Right lobe of liver (tissue), 6 donors: ENCODE results near the gene AP5B1. TPM values are rescaled to one million over a fixed set of nuclear protein-coding genes. Genes with fewer than 3 reads are reported as not detected.

Experiments used
- ATAC-seq, 4 donors: fragments of 200-7000 bp; cut with Tn5 transposase; one replicate each; pipeline ENCODE4 v1.9.1; 2020; ENCODE audit warnings: mild to moderate bottlenecking in 4 of 4, moderate library complexity in 4 of 4
- DNase-seq, 3 donors: peaks; one replicate each; pipeline ENCODE4 v3.0.0-alpha.2; 2020
- H3K27ac ChIP-seq, 3 donors: fragments of 200-600 bp; one replicate each; pipeline ENCODE4 v1.8.0; 2022
- H3K27me3 ChIP-seq, 2 donors: fragments of 200-600 bp; one replicate each; pipeline ENCODE4 v1.8.0; 2022
- H3K36me3 ChIP-seq, 4 donors: fragments of 200-600 bp; sonication (generic) in 1 of 4; one replicate each; pipeline versions ENCODE4 v1.5.1 to v1.8.0; 2017 to 2022; ENCODE audit warnings: control low read depth in 1 of 4
- H3K4me1 ChIP-seq, 4 donors: fragments of 200-600 bp; sonication (generic) in 1 of 4; one replicate each; pipeline versions ENCODE4 v1.5.1 to v1.8.0; 2017 to 2022; ENCODE audit warnings: control low read depth in 1 of 4
- H3K4me3 ChIP-seq, 3 donors: fragments of 200-600 bp; one replicate each; pipeline ENCODE4 v1.8.0; 2022
- H3K9me3 ChIP-seq, 4 donors: fragments of 200-600 bp; sonication (generic) in 1 of 4; one replicate each; pipeline versions ENCODE4 v1.5.1 to v1.8.0; 2017 to 2022; ENCODE audit warnings: control low read depth in 1 of 4
- CTCF ChIP-seq, 4 donors: fragments of 200-600 bp in 3 of 4; fragments of 450-650 bp in 1 of 4; IDR thresholded peaks; one replicate each; pipeline versions ENCODE4 v1.5.1 to v1.8.0; 2016 to 2022; ENCODE audit warnings: antibody characterized with exemption in 4 of 4, mild to moderate bottlenecking in 2 of 4
- POLR2A ChIP-seq: fragments of 450-650 bp; IDR thresholded peaks from one replicate; pipeline ENCODE4 v1.6.1; 2017; ENCODE audit warnings: antibody characterized with exemption, mild to moderate bottlenecking
- WGBS: methylation state at CpG from one replicate; pipeline ENCODE4 v1.1.6; 2018; ENCODE audit warnings: low coverage, low lambda C conversion rate; ENCODE audit not compliant: insufficient coverage; ENCODE audit errors: missing lambda C conversion rate; 5-methylcytosine and 5-hydroxymethylcytosine counted together
- intact Hi-C, 2 donors: fragments of 100-400 bp; cut with DNase I; formaldehyde crosslinking; loops; one replicate each; pipeline versions ENCODE4 v1.11.2 to v1.14.1; 2022
- total RNA-seq, 6 experiments: library from RNA; depleted of rRNA in 2 of 6; stranded (reverse); fragments of >200 nt in 2 of 6; fragmentation: NEBNext Ultra II Directional in 3 of 6; extraction: Animal tissue kit (Norgen Biotek cat#: 25700) in 3 of 6; gene quantifications; one replicate each; pipeline versions ENCODE4 v1.1.0 to v1.2.4, GENCODE V29; 2016 to 2023
- donor health status: DM: no; HTN: yes; CAD: no.
- donor health status: DM: no; HTN: no; CAD: no.
- donor health status: DM: no; HTN: no; CAD: no.
- donor health status: DM: no; HTN: yes; CAD: no.
- donor health status: DM: no; HTN: yes; CAD: no.

AP5B1 gene
- total RNA-seq, 6 experiments from 2014 or later = 5.0 to 13.5 (median 9.7) TPM

GRCh38 chr11:65776196-65776595 lies 4.6 kb downstream of the AP5B1 start:
- Histone ChIP-seq H3K36me3 (peaks cover 0 to 13% (median 7%) of the 10 kb centered on the region in 4 donors), H3K4me1 (peaks cover 0 to 24% (median 6%) of the 10 kb centered on the region in 4 donors), H3K27me3 (no peaks in the 10 kb centered on the region), H3K9me3 (no peaks in the 10 kb centered on the region), H3K27ac (peak overlapping the region in 2 of 3 donors; percentile 60 to 70), H3K4me3 (no peak overlapping the region)
- peak; percentile 61 to 83 (median 67) for DNase-seq
- WGBS = 14% methylated on average over 7 of the region's 8 CpGs
- intact Hi-C loops = no loop called here
- ATAC-seq = peak; percentile 17 to 60 (median 55)
- TF ChIP-seq POLR2A = peak; percentile 48
- no peak for TF ChIP-seq CTCF (IDR thresholded peaks at IDR 0.05)

- Histone ChIP-seq H3K9me3 (no peaks in the 10 kb centered on the region), H3K4me1 (peaks cover 0 to 22% (median 4%) of the 10 kb centered on the region in 4 donors), H3K4me3 (no peak overlapping the region), H3K27ac (no peak overlapping the region), H3K27me3 (no peaks in the 10 kb centered on the region), H3K36me3 (peaks cover 0 to 13% (median 7%) of the 10 kb centered on the region in 4 donors)
- TF ChIP-seq POLR2A = no peak
- no peak for TF ChIP-seq CTCF (IDR thresholded peaks at IDR 0.05)
- DNase-seq = no peak
- intact Hi-C loops = no loop called here
- WGBS = 79% methylated on average over 5 of the region's 9 CpGs
- ATAC-seq = no peak
These were observed 6.1 kb downstream of the AP5B1 start for GRCh38 chr11:65774525-65775306.

- H3K4me3 ChIP-seq = no peak overlapping the region
- ATAC-seq (no peak), DNase-seq (no peak)
- no peaks in the 10 kb centered on the region for H3K27me3 ChIP-seq
- WGBS = 58% methylated on average over 7 of the region's 8 CpGs
- peaks cover 0 to 16% (median 0%) of the 10 kb centered on the region in 4 donors for H3K4me1 ChIP-seq
- TF ChIP-seq POLR2A = no peak
- peak in 2 of 4 donors; percentile 10 for TF ChIP-seq CTCF (IDR thresholded peaks at IDR 0.05)
- intact Hi-C loops = no loop called here
- no peak overlapping the region for H3K27ac ChIP-seq
- no peaks in the 10 kb centered on the region for H3K9me3 ChIP-seq
- H3K36me3 ChIP-seq = peaks cover 0 to 9% (median 7%) of the 10 kb centered on the region in 4 donors
These were observed 6.9 kb downstream of the AP5B1 start for GRCh38 chr11:65773784-65774411.

GRCh38 chr11:65771589-65772112 lies 9.1 kb downstream of the AP5B1 start:
- no peak for TF ChIP-seq POLR2A
- no peak for TF ChIP-seq CTCF (IDR thresholded peaks at IDR 0.05)
- intact Hi-C loops = no loop called here
- Histone ChIP-seq H3K27me3 (no peaks in the 10 kb centered on the region), H3K4me1 (peaks cover 0 to 8% (median 0%) of the 10 kb centered on the region in 4 donors), H3K36me3 (no peaks in the 10 kb centered on the region), H3K4me3 (no peak overlapping the region), H3K9me3 (no peaks in the 10 kb centered on the region), H3K27ac (no peak overlapping the region)
- DNase-seq (no peak), ATAC-seq (no peak)
- WGBS = 40% methylated on average over 6 of the region's 6 CpGs
